GM12875 (cell line): ENCODE measurements around the gene ADGRL3.

Experiments used
- H3K4me3 ChIP-seq: one replicate; pipeline ENCODE4 v1.5.1; 2011; ENCODE audit warnings: low read depth, low read length, control low read depth
- CTCF ChIP-seq: IDR thresholded peaks from 2 replicates; pipeline ENCODE4 v1.5.1; 2011; ENCODE audit warnings: low read depth, mild to moderate bottlenecking, control low read depth, inconsistent platforms, low read length, moderate library complexity, borderline replicate concordance; ENCODE audit not compliant: insufficient read depth

The ADGRL3 gene

GRCh38 chr4:61243962-61244361 is 43.8 kb downstream of the ADGRL3 start:
- no peak for TF ChIP-seq CTCF
- no peak overlapping the region for H3K4me3 ChIP-seq

- H3K4me3 ChIP-seq: no peak overlapping the region
- no peak for TF ChIP-seq CTCF
These were observed 45.1 kb downstream of the ADGRL3 start for GRCh38 chr4:61245069-61245714.

GRCh38 chr4:61246034-61246433 is 45.9 kb downstream of the ADGRL3 start:
- H3K4me3 ChIP-seq: no peak overlapping the region
- no peak for TF ChIP-seq CTCF

- TF ChIP-seq CTCF: no peak
- no peak overlapping the region for H3K4me3 ChIP-seq
These were observed 48.6 kb downstream of the ADGRL3 start for GRCh38 chr4:61248705-61249104.

DNA sequence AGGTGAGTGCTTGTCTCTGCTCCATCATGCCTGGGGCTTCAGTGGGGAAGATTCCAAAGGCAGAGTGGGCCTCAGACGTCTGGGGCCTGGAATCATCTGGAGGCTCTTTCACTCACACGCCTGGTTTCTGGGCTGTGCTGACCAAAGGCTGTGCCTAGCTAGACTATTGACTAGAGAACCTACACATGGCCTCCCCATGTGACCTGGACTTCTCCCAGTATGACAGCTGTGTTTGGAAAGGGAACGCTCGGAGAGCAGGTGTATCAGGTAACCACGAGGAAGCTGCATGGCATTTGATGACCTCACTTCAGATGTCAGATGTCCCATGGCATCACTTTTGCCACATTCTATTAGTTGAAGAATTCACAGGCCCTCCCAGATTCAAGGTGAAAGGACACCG is 51.0 kb downstream of the ADGRL3 start:
- no peak for TF ChIP-seq CTCF

DNA sequence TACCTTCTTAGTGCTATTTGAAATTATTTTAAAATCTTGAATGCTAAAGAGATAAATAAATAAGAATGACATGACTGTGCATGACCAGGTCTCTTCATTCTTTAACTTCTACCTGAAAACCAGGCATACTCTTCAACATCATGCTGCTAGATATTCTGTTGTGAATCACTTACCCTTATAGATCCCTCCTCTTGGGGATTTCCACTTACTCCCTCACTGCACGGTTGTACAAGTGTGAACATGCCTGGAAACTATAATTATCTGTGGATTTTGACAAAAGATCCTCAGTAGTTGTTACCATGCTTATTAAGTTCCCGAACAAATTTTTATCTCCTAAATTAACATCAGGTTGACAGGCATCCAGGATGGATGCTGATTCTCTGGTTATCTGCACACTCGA is 54.3 kb downstream of the ADGRL3 start:
- H3K4me3 ChIP-seq: no peak overlapping the region
- no peak for TF ChIP-seq CTCF

More for the DNA sequence above, 51.0 kb downstream of the ADGRL3 start:
- H3K4me3 ChIP-seq: no peak overlapping the region

DNA sequence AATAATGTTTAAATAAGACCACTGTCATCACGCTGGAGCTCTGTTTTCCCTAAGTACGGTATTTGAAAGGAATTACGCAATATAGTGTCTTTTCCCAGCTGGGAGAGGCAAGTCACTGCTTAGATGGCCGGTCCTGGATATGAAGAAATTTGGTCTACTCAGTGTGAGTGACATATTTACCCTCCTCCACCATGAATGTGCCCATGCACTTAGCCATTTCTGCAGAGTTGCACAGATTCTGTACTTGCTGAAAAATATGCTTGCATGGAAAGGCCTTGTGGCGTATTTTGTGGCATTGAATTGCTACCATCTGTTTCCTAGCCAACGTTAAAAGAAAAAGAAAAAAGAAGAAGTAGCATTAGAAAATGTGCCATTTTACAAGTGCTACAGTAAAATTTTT is 73.1 kb downstream of the ADGRL3 start:
- no peak for TF ChIP-seq CTCF
- no peak overlapping the region for H3K4me3 ChIP-seq
